NOMO-1 treated with DMSO at 0.1 percent for 48 hours (cell line): ENCODE measurements around the gene ZBTB7B.
"Not testable (repeated sequence)": the region's sequence is repeated elsewhere in the genome, so short reads cannot be mapped to it uniquely, and the experiment has no call there.

Source experiments
- DNase-seq: peaks from one replicate; lab custom pipeline; 2025; ENCODE audit not compliant: unreplicated experiment; lab: John Stamatoyannopoulos, UW

The ZBTB7B gene

DNA sequence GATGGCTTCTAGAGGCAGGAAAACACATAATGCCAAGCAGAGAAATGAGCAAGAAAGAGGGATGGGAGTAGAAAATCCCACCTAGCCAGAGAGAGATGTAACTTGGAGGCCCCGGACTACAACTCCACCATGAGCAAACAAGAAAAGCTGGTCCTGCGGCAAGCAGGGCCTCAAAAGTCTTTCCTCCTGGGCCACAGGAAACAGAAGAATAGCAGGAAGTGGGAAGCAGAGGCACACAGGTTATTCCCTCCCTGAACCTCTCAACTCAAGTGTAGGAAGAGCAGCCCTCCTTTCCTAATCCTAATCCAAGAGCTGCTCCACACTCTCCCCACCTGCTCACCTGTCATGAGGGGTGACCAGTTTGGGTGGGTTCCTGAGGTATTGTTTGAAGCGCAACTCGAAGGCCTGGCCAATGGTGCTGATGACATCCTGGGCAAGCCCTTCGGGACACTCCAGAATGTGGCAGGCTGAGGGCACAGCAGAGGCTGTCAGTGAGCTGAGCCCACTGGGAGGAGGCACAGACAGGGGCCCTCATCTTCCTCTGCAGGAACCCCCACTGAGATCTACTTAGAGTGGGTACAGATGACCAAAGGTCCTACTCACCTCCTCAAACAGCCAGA lies 35.2 kb upstream of the ZBTB7B start:
- DNase-seq: no peak

DNA sequence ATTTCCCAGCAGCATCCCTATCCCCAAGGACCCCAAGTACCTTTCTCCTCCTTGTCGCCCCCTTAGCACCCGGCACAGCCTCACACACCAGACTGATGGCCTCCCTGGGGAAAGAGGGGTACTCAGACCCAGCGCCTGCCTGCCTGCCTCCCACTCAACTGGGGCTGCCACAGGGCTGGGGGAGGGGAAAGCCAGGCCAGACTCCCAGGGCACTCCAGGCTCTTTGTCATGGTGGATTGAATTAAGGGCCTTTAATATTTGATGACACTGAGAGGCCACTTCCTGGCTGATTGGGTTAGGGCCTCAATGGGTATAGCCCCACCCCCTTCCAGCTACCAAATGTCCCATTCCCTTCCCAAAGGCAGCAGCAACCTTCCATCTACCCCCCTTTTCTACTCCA lies 33.9 kb upstream of the ZBTB7B start:
- DNase-seq: no peak

DNA sequence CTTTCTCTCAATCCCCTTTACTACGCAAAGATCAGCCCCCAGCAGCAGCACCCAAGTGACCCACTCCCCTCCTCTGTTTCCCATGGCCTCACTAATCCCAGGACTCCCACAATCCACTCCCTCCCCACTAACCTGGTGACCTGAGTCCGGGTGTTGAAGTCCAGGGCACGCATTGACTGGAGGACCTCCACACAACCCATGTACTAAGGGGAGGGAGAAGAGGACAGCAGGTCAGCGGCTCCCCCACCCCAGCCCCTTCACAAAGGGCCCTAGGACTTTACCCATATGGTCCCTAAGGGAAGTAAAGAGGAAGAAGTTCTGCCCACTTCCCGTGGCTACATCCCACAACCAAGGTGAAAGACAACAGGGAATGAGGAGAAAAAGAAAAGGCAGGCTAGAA lies 33.4 kb upstream of the ZBTB7B start:
- no peak for DNase-seq

GRCh38 chr1:154969860-154970452 lies 32.6 kb upstream of the ZBTB7B start:
- no peak for DNase-seq

DNA sequence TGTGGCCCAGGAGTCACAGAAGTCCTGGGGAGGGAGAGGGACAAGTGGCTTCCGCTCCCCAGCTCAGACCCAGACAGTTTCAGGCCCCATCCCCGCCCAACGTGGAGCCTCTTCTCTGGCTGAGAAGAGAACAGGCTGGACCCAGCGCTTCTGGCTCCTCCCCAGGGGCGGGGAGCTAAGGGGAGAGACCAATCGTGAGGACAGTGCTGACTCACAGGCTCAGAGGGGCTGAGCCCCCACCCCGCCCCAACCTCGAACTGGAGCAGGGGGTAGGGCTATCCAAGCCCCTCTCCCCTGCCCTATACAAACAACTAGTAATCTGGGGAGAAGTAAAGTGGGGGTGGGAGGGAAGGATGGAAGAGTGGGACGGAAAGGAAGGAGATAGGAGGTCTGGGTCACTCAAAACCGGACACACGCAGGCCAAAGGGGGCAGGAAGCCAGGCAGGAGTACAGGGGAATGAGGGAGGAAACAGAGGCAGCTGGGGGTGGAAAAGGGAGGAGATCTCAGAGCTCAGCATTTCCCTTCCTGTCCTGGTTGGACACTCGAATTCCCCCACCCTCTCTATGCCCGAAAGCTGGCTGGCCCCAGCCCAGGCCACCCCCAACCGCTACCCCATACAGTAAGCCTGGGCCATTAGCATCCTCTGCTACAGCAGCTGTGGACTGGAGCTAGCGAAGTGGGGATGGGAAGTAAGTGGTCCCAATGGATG lies 31.8 kb upstream of the ZBTB7B start, which contains the start of gene SHC1:
TSS of gene SHC1 (minus strand) at position 117 of the 710 bp plus-strand sequence. CDS start 221 bp downstream, outside the sequence.
- DNase-seq: no peak

GRCh38 chr1:154971341-154971998 lies 31.1 kb upstream of the ZBTB7B start:
- DNase-seq: no peak

GRCh38 chr1:154972213-154972516 lies 30.4 kb upstream of the ZBTB7B start:
- DNase-seq: no peak

DNA sequence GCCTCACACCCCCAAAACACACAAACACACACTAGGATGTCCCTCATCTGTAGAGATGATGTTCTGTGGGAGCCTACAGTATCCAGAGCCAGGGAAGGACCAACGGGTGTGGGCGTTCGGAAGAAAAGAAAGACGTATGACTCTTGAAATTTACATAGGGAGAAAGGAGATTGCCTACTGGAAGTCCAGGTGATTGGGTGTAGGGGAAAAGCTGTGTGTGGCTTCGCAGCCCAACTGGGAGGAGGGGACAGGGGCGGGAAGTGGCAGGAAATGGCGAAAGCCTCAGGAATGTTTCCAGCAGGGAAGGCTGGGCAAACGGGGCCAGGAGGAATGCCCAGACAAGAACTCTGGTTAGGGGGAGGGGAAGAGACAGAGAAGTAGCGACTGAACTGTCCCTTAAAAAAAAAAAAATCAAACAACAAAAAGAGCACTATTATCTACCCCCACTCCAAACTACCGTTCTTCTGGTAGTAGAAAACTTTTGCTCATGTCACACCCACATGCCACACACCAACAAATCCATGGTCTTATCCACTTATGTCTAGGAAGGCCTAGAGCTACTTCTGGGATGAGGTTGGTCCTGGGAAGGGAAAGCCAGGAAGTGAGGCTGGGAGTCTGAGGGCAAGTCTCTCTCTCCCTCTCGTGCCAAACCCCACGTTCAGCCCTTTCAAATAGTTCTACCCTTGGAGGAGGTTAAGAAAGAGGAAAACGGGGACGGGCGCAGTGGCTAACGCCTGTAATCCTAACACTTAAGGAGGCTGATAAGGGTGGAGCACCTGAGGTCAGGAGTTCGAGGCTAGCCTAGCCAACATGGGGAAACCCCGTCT lies 29.9 kb upstream of the ZBTB7B start:
- DNase-seq: no peak

GRCh38 chr1:154973344-154974101 lies 29.1 kb upstream of the ZBTB7B start:
- DNase-seq: peak; percentile 95

DNA sequence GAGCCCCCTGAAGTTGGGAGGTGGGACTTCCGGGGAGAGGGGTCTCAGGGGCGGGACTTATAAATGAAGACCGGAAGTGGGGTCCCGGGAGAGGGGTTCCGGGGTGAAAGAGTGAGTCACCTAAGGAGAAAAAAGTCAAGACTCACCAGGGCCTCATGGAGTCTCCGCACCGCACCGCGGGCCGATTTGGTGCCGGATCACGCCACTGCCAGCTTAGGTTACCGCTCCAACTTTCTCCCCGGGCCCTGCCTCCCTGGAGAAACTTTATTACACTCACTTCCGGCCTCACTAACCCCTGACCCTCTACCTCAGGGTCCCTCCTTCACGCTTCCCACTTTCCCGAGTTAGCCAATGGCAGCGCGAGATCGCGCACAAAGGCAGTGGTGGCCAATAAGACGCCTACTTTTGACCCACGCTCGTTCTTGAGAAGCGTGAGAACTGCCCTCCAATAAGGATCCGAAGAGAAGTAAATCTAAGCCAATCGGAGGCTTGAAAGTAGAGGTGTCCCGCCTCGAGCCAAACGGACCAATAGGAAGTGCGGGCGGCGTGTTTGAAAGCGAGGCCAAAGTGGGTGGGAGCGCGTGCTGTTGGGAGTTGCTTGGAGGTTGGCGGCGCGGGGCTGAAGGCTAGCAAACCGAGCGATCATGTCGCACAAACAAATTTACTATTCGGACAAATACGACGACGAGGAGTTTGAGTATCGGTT lies 28.3 kb upstream of the ZBTB7B start, which contains the start of gene CKS1B:
TSS of gene CKS1B (plus strand) at position 580 of the 706 bp plus-strand sequence. CDS start at position 645, 65 bp downstream.
- peak; percentile 100 for DNase-seq

DNA sequence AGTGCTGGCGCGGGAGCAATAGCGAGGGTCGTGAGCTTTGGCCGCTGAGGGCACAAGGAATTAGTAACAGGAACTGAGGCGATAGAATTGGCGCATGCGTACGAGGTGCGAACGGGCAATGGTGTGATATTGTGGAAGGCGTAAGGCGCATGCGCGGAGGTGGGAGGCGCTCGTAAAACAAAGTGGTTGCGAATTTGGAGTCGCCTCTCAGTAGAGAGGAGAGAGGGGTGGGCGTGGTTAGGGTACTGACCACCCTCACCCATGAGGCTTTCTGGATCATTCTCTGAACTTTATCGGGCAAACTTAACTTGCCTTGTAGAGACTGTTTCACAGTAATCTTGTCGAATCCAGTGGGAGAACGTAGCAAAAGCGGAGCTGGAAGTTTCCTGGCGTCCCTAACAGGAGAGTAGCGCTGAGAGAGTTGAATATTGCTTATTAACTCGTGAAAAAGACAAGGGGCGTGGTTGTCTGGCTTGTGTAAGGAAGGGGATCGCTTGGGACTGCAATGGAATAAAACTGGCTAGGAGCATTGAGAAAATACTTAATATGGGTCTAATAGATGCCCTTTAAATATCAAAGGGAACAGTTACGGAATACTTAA lies 27.7 kb upstream of the ZBTB7B start:
- DNase-seq: peak; percentile 97

- peak; percentile 41 for DNase-seq
These were observed 27.1 kb upstream of the ZBTB7B start for GRCh38 chr1:154975409-154976059.

DNA sequence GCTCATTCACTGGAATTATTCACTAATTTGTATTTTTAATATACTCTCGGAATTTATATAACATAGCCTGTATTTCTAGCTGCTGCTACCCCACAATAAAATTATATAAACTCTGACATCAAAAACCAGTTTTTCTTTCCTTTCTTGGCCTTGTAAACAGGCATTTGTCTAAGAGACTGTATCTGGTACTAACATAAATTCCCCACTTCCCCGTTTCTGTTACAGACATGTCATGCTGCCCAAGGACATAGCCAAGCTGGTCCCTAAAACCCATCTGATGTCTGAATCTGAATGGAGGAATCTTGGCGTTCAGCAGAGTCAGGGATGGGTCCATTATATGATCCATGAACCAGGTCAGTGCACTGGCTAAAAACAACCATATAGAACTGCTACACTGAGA lies 24.8 kb upstream of the ZBTB7B start:
- not testable (repeated sequence) for DNase-seq

- no peak for DNase-seq
These were observed 24.2 kb upstream of the ZBTB7B start for GRCh38 chr1:154978360-154978759.

DNA sequence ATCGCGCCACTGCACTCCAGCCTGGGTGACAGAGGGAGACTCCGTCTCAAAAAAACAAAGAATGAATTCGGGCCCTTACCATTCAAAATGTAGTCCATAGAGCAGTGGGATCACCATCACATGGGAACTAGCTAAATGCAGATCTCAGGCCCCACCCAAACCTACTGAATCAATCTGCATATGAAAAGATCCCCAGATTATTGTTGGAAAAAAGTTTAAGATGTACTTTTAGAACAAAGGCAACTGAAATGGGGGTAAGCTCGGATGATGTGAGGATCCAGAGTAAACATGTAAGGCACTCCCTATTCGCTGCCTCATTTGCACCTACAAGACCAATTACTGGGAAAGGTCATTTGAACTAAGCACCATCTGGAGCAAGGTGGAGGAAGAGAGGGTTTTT lies 20.3 kb upstream of the ZBTB7B start:
- DNase-seq: no peak

DNA sequence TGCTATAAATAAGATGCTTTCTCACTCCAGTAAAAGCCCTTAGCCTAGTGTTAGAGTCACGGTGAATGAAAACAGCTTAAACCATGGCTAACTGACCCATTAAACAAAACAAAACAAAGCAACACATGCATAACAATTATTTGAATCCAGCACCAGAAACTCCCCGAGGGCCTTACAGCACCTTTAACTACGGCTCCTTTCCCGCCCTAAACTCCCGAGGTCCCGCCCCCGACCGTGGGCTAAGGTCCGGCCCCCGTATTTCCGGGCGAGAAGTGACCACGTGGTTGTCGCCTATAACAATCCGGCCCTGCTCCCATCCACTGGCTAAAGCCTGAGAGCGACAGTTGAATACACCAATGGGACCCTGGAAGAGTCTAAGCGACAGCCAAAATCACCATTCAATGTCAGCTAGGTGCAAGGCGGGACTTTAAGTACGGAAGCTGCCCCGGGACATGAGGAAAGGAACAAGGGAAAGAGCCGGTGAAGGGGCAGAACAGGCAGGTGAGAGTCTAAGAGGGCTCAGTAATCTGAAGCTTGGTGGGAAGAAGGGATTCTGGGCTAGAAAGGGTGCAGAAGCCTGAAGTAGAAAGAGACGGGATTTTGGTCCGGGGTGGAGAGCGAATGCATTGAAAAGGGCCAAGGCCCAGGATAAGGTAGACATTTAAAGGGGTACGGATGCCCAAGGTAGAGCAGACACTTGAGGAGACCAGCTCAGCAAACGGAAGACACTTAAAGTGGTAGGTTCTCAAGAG lies 19.5 kb upstream of the ZBTB7B start, which contains the start of gene FLAD1:
TSS of gene FLAD1 (plus strand) at position 448 of the 752 bp plus-strand sequence. CDS start 351 bp downstream, outside the sequence.
- DNase-seq: peak; percentile 100

GRCh38 chr1:154983776-154984466 lies 18.7 kb upstream of the ZBTB7B start:
- DNase-seq: no peak
